IMR-90 (cell line): ENCODE data around the gene WARS2. TPM values are rescaled to one million over a fixed set of nuclear protein-coding genes. Genes with fewer than 3 reads are reported as not detected.
"Not testable (repeated sequence)": the region's sequence is repeated elsewhere in the genome, so short reads cannot be mapped to it uniquely, and the experiment has no call there.

Experiments used
- ATAC-seq: fragments of 200-7000 bp; cut with Tn5 transposase; 2 replicates; pipeline ENCODE4 v1.9.1; 2020; ENCODE audit warnings: low read depth, mild to moderate bottlenecking, moderate library complexity
- BruUV-seq: library from RNA; stranded (reverse); fragments of 400-500 nt; replicated peaks from 2 replicates; lab custom pipeline; 2021; lab: Mats Ljungman, UMichigan
- CTCF ChIA-PET: fragments of 300-600 bp; formaldehyde crosslinking; extraction: SDS; loops from one replicate; lab custom pipeline; 2021; ENCODE audit warnings: antibody characterized with exemption; lab: Yijun Ruan, JAX
- POLR2A ChIA-PET: fragments of 300-600 bp; sonication (Branson Sonifier 250); formaldehyde crosslinking; loops from one replicate; lab custom pipeline; 2022; ENCODE audit warnings: antibody characterized with exemption; ENCODE audit not compliant: unreplicated experiment; lab: Charles Lee
- DNase-seq: peaks from one replicate; pipeline ENCODE4 v3.0.0; 2013
- H2AFZ ChIP-seq: replicated peaks from 2 replicates; pipeline ENCODE3; 2013; ENCODE audit warnings: low read length, mild to moderate bottlenecking; ENCODE audit not compliant: poor library complexity
- H2AK5ac ChIP-seq: 2 replicates; pipeline ENCODE4 v1.6.1; 2013; ENCODE audit warnings: low read depth, low read length, inconsistent platforms
- H2AK9ac ChIP-seq: replicated peaks from 2 replicates; pipeline ENCODE3; 2013; ENCODE audit warnings: mild to moderate bottlenecking, low read depth, low read length, moderate library complexity; ENCODE audit not compliant: poor library complexity
- H2BK120ac ChIP-seq: 2 replicates; pipeline ENCODE4 v1.6.1; 2013; ENCODE audit warnings: low read depth, low read length, inconsistent platforms
- H2BK15ac ChIP-seq: 3 replicates; pipeline ENCODE4 v1.6.1; 2013; ENCODE audit warnings: low read depth, low read length, inconsistent platforms
- H2BK20ac ChIP-seq: 2 replicates; pipeline ENCODE4 v1.6.1; 2013; ENCODE audit warnings: low read depth, mild to moderate bottlenecking, inconsistent platforms, low read length, moderate library complexity
- H2BK5ac ChIP-seq: 2 replicates; pipeline ENCODE4 v1.6.1; 2013; ENCODE audit warnings: mild to moderate bottlenecking, low read depth, low read length, inconsistent platforms; ENCODE audit not compliant: poor library complexity, severe bottlenecking
- H3K14ac ChIP-seq: replicated peaks from 2 replicates; pipeline ENCODE4 v1.6.1; 2013; ENCODE audit warnings: low read depth, low read length, inconsistent platforms
- H3K18ac ChIP-seq: 2 replicates; pipeline ENCODE4 v1.6.1; 2013; ENCODE audit warnings: low read depth, low read length, control low read depth
- H3K23ac ChIP-seq: 2 replicates; pipeline ENCODE4 v1.6.1; 2013; ENCODE audit warnings: low read depth, low read length, inconsistent platforms
- H3K27ac ChIP-seq: 2 replicates; pipeline ENCODE4 v1.5.1; 2013; ENCODE audit warnings: mild to moderate bottlenecking, control low read depth, low read length; ENCODE audit not compliant: insufficient read depth
- H3K27me3 ChIP-seq: 2 replicates; pipeline ENCODE4 v1.6.1; 2013; ENCODE audit warnings: low read length; ENCODE audit not compliant: control insufficient read depth, insufficient read depth
- H3K36me3 ChIP-seq: 2 replicates; pipeline ENCODE4 v1.6.1; 2013; ENCODE audit warnings: low read length, mixed read lengths; ENCODE audit not compliant: control insufficient read depth, insufficient read depth
- H3K4ac ChIP-seq: 2 replicates; pipeline ENCODE4 v1.6.1; 2013; ENCODE audit warnings: low read depth, low read length, inconsistent platforms
- H3K4me1 ChIP-seq: 2 replicates; pipeline ENCODE4 v1.6.1; 2013; ENCODE audit warnings: low read length, mixed read lengths; ENCODE audit not compliant: control insufficient read depth, insufficient read depth
- H3K4me2 ChIP-seq: 2 replicates; pipeline ENCODE4 v1.6.1; 2013; ENCODE audit warnings: low read depth, mild to moderate bottlenecking, control low read depth, low read length, moderate library complexity
- H3K4me3 ChIP-seq: 2 replicates; pipeline ENCODE4 v1.5.1; 2013; ENCODE audit warnings: low read depth, mild to moderate bottlenecking, control low read depth, low read length, moderate library complexity; ENCODE audit not compliant: insufficient read depth
- H3K56ac ChIP-seq: 2 replicates; pipeline ENCODE4 v1.6.1; 2013; ENCODE audit warnings: low read length, inconsistent platforms; ENCODE audit not compliant: insufficient read depth; ENCODE audit errors: extremely low read depth
- H3K79me1 ChIP-seq, 2 experiments: 2 replicates each; pipeline ENCODE4 v1.6.1; 2013; ENCODE audit warnings: low read length in 2 of 2, inconsistent platforms in 1 of 2, low read depth in 1 of 2
- H3K9ac ChIP-seq: 2 replicates; pipeline ENCODE4 v1.6.1; 2013; ENCODE audit warnings: low read depth, low read length, control low read depth
- H3K9me1 ChIP-seq: 2 replicates; pipeline ENCODE4 v1.6.1; 2013; ENCODE audit warnings: low read length, inconsistent platforms; ENCODE audit not compliant: insufficient read depth
- H3K9me3 ChIP-seq: 2 replicates; pipeline ENCODE4 v1.6.1; 2013; ENCODE audit warnings: low read length; ENCODE audit not compliant: control insufficient read depth, insufficient read depth
- H4K20me1 ChIP-seq: 2 replicates; pipeline ENCODE4 v1.6.1; 2013; ENCODE audit warnings: low read length, inconsistent platforms; ENCODE audit not compliant: insufficient read depth
- H4K5ac ChIP-seq: 2 replicates; pipeline ENCODE4 v1.6.1; 2013; ENCODE audit warnings: mild to moderate bottlenecking, low read depth, low read length, control low read depth
- H4K8ac ChIP-seq, 2 experiments: 2 replicates each; pipeline ENCODE4 v1.6.1; 2013; ENCODE audit warnings: low read depth in 2 of 2, low read length in 2 of 2, control low read depth in 1 of 2, inconsistent platforms in 1 of 2
- H4K91ac ChIP-seq: 2 replicates; pipeline ENCODE4 v1.6.1; 2013; ENCODE audit warnings: low read depth, low read length, inconsistent platforms; ENCODE audit not compliant: insufficient read depth
- WGBS, 2 experiments: methylation state at CpG; one replicate each; pipeline versions ENCODE4 v1.1.5 to v1.1.7; 2013; ENCODE audit warnings: missing lambda C conversion rate in 2 of 2; ENCODE audit not compliant: insufficient read length in 1 of 2; ENCODE audit errors: extremely low coverage in 2 of 2; 5-methylcytosine and 5-hydroxymethylcytosine counted together
- dilution Hi-C: fragments of 300-500 bp; cut with HindIII; formaldehyde crosslinking; loops from one replicate; pipeline ENCODE4 v1.14.3; 2018; ENCODE audit warnings: low sequenced_read_pairs; ENCODE audit not compliant: unreplicated experiment
- in situ Hi-C: fragments of 300-500 bp; cut with MboI; formaldehyde crosslinking; loops from 3 replicates; pipeline ENCODE4 v1.14.3; 2019; ENCODE audit warnings: low sequenced_read_pairs, inconsistent platforms, mixed read lengths
- intact Hi-C: fragments of 100-400 bp; cut with micrococcal nuclease; formaldehyde crosslinking; loops from 2 replicates; pipeline ENCODE4 v1.10.0; 2022
- polyA plus RNA-seq, 3 experiments: library from polyadenylated mRNA; depleted of rRNA; stranded (reverse); fragments of >200 nt; gene quantifications; 2 replicates each; pipeline ENCODE4 v1.2.3, GENCODE V29; 2012; ENCODE audit warnings: low replicate concordance in 1 of 3
- total RNA-seq: library from RNA; depleted of rRNA; stranded (reverse); fragments of >200 nt; gene quantifications from 2 replicates; pipeline ENCODE4 v1.2.3, GENCODE V29; 2012

Gene WARS2
- total and polyA plus RNA-seq, 2 of the 4 experiments (the other 2 are of a cell fraction) = 5.7 to 20.3 TPM

GRCh38 chr1:119155069-119155468 is 14.6 kb upstream of the WARS2 start:
- H3K56ac ChIP-seq, H3K4me2 ChIP-seq, H2BK120ac ChIP-seq, H3K18ac ChIP-seq, intact Hi-C loops, H3K27me3 ChIP-seq, H2BK20ac ChIP-seq, ATAC-seq, CTCF ChIA-PET, H4K20me1 ChIP-seq, H3K9ac ChIP-seq, H2AK5ac ChIP-seq, H3K9me3 ChIP-seq, H4K91ac ChIP-seq, H3K14ac ChIP-seq, in situ Hi-C loops, dilution Hi-C loops, BruUV-seq, POLR2A ChIA-PET, H3K79me1 ChIP-seq, H3K4me3 ChIP-seq, H3K9me1 ChIP-seq, H3K36me3 ChIP-seq, H2BK15ac ChIP-seq, H4K8ac ChIP-seq, H2BK5ac ChIP-seq, DNase-seq, H2AFZ ChIP-seq, H2AK9ac ChIP-seq, H3K27ac ChIP-seq, H4K5ac ChIP-seq, H3K4ac ChIP-seq, H3K23ac ChIP-seq, H3K4me1 ChIP-seq: not testable (repeated sequence)
- no CpG with 5 or more reads among the region's 4 CpGs for WGBS, 2 experiments
